DND-41 (cell line): ENCODE measurements around the gene SGTA.

Experiments used
- CTCF ChIP-seq: IDR thresholded peaks from 2 replicates; pipeline ENCODE4 v1.5.1; 2012; ENCODE audit warnings: borderline replicate concordance, low read length, moderate library complexity, mild to moderate bottlenecking; ENCODE audit not compliant: poor library complexity, severe bottlenecking; ENCODE audit errors: extremely low read depth
- EZH2 ChIP-seq: IDR thresholded peaks from 3 replicates; pipeline ENCODE4 v1.6.1; 2012; ENCODE audit warnings: borderline replicate concordance, low read depth, mild to moderate bottlenecking, moderate library complexity, low read length, inconsistent platforms; ENCODE audit not compliant: severe bottlenecking

DNA sequence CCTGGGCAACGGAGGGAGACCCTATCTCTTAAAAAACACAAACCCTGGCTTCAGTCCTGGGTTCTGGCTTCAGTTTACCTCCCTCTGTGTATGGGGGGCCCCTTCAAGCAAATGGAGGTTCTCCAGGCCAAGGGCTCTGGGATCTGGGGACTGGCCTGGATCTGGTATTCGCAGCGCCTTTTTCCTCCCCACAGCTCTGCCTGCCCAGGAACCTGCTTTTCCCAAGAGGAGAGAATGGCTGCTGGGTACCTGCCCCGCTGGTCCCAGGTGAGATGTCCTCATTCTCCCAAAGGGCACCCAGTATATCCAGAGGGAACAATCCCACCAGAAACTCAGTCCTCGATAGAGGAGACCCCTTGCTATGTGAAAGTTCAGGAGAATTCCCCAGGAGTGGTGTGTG lies 39.8 kb upstream of the SGTA start:
- TF ChIP-seq CTCF (no peak), EZH2 (no peak)
